Ovary (tissue), 9 donors: Measurements from ENCODE around the gene WDR75. TPM values are rescaled to one million over a fixed set of nuclear protein-coding genes. Genes with fewer than 3 reads are reported as not detected.

Experiments used
- DNase-seq, 5 donors: peaks; one replicate each; pipeline ENCODE4 v3.0.0-alpha.2; 2019 to 2020
- H3K27ac ChIP-seq, 2 donors: fragments of 200-600 bp; one replicate each; pipeline versions ENCODE4 v1.5.1 to v1.8.0; 2019 to 2022
- H3K27me3 ChIP-seq: fragments of 200-600 bp; one replicate; pipeline ENCODE4 v1.8.0; 2022
- H3K36me3 ChIP-seq: fragments of 200-600 bp; sonication (generic); one replicate; pipeline ENCODE4 v1.5.1; 2019
- H3K4me1 ChIP-seq: one replicate; pipeline ENCODE4 v1.8.1; 2013; ENCODE audit warnings: mild to moderate bottlenecking, moderate library complexity; ENCODE audit not compliant: insufficient read depth
- H3K4me3 ChIP-seq: fragments of 200-600 bp; sonication (generic); one replicate; pipeline ENCODE4 v1.5.1; 2017
- H3K9me3 ChIP-seq, 2 donors: fragments of 200-600 bp in 1 of 2; sonication (generic) in 1 of 2; one replicate each; pipeline versions ENCODE4 v1.5.1 to v1.8.1; 2013 to 2019; ENCODE audit warnings: mild to moderate bottlenecking in 1 of 2, moderate library complexity in 1 of 2
- CTCF ChIP-seq, 3 donors: fragments of 450-650 bp in 2 of 3; fragments of 200-600 bp in 1 of 3; IDR thresholded peaks; one replicate each; pipeline versions ENCODE4 v1.5.1 to v1.8.0; 2016 to 2022; ENCODE audit warnings: antibody characterized with exemption in 3 of 3, mild to moderate bottlenecking in 1 of 3
- EP300 ChIP-seq: sonication (generic); formaldehyde crosslinking; IDR thresholded peaks from one replicate; pipeline ENCODE4 v1.6.1; 2017; ENCODE audit warnings: antibody characterized with exemption
- POLR2A ChIP-seq: fragments of 450-650 bp; IDR thresholded peaks from one replicate; pipeline ENCODE4 v1.6.1; 2017; ENCODE audit warnings: antibody characterized with exemption, mild to moderate bottlenecking, moderate library complexity
- WGBS, 3 donors: extraction: QIAGEN DNeasy Blood & Tissue Kit in 1 of 3; methylation state at CpG; one replicate each; pipeline versions ENCODE4 v1.1.5 to v1.1.7; 2013 to 2017; 5-methylcytosine and 5-hydroxymethylcytosine counted together
- intact Hi-C, 4 donors: fragments of 100-400 bp; cut with DNase I; formaldehyde crosslinking; loops; one replicate each; pipeline versions ENCODE4 v1.11.0 to v1.15.1; 2022 to 2023
- polyA plus RNA-seq, 2 donors: library from polyadenylated mRNA; stranded (reverse); fragments of 200-250 nt in 1 of 2; fragments of 350-450 nt in 1 of 2; fragmentation: Illumina TruSeq in 1 of 2; extraction: RNeasy Lipid Tissue Mini Kit (QIAGEN cat#74804) in 1 of 2; gene quantifications; one replicate each; pipeline ENCODE4 v1.2.3, GENCODE V29; 2013 to 2014
- total RNA-seq, 7 donors: library from RNA; depleted of rRNA in 2 of 7; stranded (reverse); fragments of >200 nt in 2 of 7; fragmentation: NEBNext Ultra II Directional in 3 of 7; extraction: Animal tissue kit (Norgen Biotek cat#: 25700) in 3 of 7; gene quantifications; one replicate each; pipeline versions ENCODE4 v1.1.0 to v1.2.4, GENCODE V29; 2016 to 2023
- donor health status: DM: no; HTN: no; CAD: no; lungs with moderate emphysema.
- donor health status: DM: no; HTN: no; CAD: no.
- donor health status: Bipolar disorder and iron deficiency.
- donor health status: DM: yes; HTN: yes; CAD: no.
- donor health status: DM: no; HTN: no; CAD: no.
- donor health status: DM: yes; HTN: yes; CAD: no.

The WDR75 gene
- total and polyA plus RNA-seq, 9 donors = 22.8 to 41.3 (median 34.2) TPM

DNA sequence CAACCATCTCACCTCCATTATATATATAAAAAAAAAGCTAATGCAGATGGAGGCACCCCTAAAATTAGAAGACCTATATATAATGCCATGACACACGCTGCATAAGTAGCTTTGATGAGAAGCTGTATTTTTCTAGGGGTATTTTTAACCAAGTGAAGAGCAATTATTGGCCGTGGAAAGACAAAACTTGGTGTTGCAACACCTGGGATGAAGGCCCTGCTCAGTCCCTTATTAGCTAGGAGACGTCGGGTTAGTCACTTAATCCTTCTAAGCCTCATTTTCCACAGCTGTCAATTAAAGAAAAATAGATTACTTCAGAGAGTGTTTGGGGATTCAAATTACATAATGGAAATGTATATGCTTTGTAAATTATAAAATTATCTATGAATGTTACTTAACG is 63.0 kb downstream of the WDR75 start:
- DNase-seq = no peak
- intact Hi-C loops = loop anchor here in 2 of 4 donors (10.0 kb wide), 2 partner anchors 61 to 71 kb away; no protein-coding TSS in a partner anchor
- no peak for TF ChIP-seq EP300
- Histone ChIP-seq H3K9me3 (no peaks in the 10 kb centered on the region), H3K36me3 (no peaks in the 10 kb centered on the region), H3K4me1 (peaks cover 5% of the 10 kb centered on the region), H3K27me3 (no peaks in the 10 kb centered on the region), H3K27ac (no peak overlapping the region), H3K4me3 (no peak overlapping the region)
- WGBS, 3 donors = 96 to 98% (median 97%) methylated on average over 5 of the region's 5 CpGs

GRCh38 chr2:189505492-189505891 is 64.2 kb downstream of the WDR75 start:
- no peak for TF ChIP-seq EP300
- TF ChIP-seq POLR2A = no peak
- no peak for TF ChIP-seq CTCF (IDR thresholded peaks at IDR 0.05)
- Histone ChIP-seq H3K36me3 (no peaks in the 10 kb centered on the region), H3K27ac (no peak overlapping the region), H3K27me3 (no peaks in the 10 kb centered on the region), H3K9me3 (no peaks in the 10 kb centered on the region), H3K4me1 (peaks cover 5% of the 10 kb centered on the region), H3K4me3 (no peak overlapping the region)
- intact Hi-C loops = loop anchor here in 2 of 4 donors (10.0 kb wide), 2 partner anchors 59 to 69 kb away; no protein-coding TSS in a partner anchor
- no peak for DNase-seq
- WGBS, 3 donors = 91 to 97% (median 97%) methylated on average over 2 of the region's 2 CpGs

DNA sequence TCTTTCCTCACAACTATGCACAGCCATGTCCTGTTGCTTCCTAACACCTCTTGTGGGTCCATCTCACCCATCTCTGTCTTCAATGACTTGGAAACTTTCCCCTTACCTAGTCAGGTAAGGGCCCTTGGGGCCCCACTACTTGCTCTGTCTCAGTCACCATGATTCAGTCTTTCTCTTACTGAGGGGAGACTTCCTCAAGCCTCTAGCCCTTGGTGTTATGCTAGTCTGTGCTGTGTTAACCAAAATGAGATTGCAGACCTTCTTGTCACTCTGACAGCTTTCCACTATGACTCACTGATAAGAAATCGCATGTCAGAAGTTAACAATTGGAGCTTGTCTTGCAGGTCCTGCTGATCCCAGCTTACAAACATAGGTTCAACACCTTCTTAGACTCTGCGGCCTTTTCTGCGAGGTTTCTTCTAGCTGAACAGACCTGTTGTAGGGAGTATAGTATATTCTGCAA is 65.3 kb downstream of the WDR75 start:
- Histone ChIP-seq H3K36me3 (no peaks in the 10 kb centered on the region), H3K27ac (no peak overlapping the region), H3K4me1 (peaks cover 5% of the 10 kb centered on the region), H3K9me3 (no peaks in the 10 kb centered on the region), H3K4me3 (no peak overlapping the region), H3K27me3 (no peaks in the 10 kb centered on the region)
- intact Hi-C loops = loop anchor here in 2 of 4 donors (10.0 kb wide), 2 partner anchors 58 to 68 kb away; no protein-coding TSS in a partner anchor
- 79 to 88% (median 85%) methylated on average over 3 of the region's 3 CpGs for WGBS, 3 donors
- no peak for DNase-seq
- no peak for TF ChIP-seq EP300
- TF ChIP-seq POLR2A = no peak
- TF ChIP-seq CTCF (IDR thresholded peaks at IDR 0.05) = no peak

DNA sequence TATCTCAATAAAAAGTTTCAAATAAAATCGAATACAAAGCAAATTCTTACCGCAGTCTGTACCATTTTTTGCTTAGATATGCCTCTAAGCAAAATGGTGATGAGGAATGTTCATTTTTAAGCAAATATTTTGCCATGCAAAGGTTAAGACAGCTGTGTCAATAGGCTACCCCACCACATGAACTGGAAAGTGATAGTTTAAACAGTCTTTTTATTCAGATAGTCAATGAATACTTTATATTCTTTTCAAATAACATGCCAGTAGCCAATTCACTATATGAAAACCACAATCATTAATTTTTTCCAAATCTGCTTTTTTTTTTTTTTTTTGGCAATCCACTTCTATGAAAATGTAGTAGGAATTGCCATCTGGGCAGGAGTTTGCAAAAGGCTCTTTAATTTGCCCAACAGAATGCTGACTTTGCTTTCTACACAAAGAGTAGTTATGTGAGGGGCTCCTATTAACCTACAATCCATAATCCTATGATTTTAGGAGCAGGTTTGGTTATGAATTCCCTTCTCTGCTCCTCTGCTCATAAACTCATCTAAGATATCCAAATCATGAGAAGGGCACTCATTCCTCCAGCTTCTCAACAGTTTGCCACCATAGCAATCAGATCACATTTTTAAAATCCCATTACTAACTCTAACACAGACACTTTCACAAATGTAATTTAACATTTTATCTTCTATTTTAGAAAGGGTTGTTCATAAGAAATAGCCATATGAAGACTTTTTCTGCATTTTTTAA is 70.1 kb downstream of the WDR75 start:
- Histone ChIP-seq H3K9me3 (no peaks in the 10 kb centered on the region), H3K27me3 (no peaks in the 10 kb centered on the region), H3K4me1 (peaks cover 6% of the 10 kb centered on the region), H3K27ac (peak overlapping the region in 1 of 2 donors; percentile 43), H3K36me3 (no peaks in the 10 kb centered on the region), H3K4me3 (no peak overlapping the region)
- DNase-seq = no peak
- TF ChIP-seq EP300 = no peak
- no peak for TF ChIP-seq CTCF (IDR thresholded peaks at IDR 0.05)
- TF ChIP-seq POLR2A = no peak
- intact Hi-C loops = no loop called here
- WGBS, 3 donors = 58 to 93% (median 86%) methylated on average over 2 of the region's 2 CpGs

DNA sequence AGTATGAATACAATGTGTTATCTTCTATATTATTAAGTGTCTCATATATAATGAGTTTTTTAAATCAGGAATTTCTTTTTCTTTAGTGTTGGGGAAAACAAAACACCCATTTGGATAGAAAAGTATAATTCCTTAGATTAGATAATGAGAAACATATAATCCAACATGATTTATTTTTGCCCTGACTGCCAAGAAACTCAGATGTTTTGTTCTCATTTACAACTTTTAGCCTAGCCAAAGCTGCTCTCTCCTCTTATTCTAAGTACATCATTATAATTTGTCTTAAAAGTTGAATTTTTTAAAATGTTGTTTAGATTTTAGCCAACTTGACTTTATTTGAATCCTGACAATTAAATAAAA is 70.7 kb downstream of the WDR75 start:
- peak overlapping the region in 1 of 2 donors; percentile 43 for H3K27ac ChIP-seq
- no peaks in the 10 kb centered on the region for H3K9me3 ChIP-seq
- intact Hi-C loops = no loop called here
- TF ChIP-seq EP300 (no peak), POLR2A (no peak), CTCF (IDR thresholded peaks at IDR 0.05) (no peak)
- no peaks in the 10 kb centered on the region for H3K27me3 ChIP-seq
- DNase-seq = no peak
- no peaks in the 10 kb centered on the region for H3K36me3 ChIP-seq
- H3K4me3 ChIP-seq = no peak overlapping the region
- peaks cover 6% of the 10 kb centered on the region for H3K4me1 ChIP-seq
